OCI-LY7 (cell line): ENCODE results near the gene EYS.

Source experiments
- CTCF ChIP-seq: fragments of 200-600 bp; sonication (generic); conservative IDR thresholded peaks from 2 replicates; pipeline ENCODE4 v1.5.1; 2014; ENCODE audit warnings: mild to moderate bottlenecking, antibody characterized with exemption, low read length, moderate library complexity, mixed read lengths
- EZH2phosphoT487 ChIP-seq: fragments of 200-600 bp; sonication (generic); IDR thresholded peaks from 2 replicates; pipeline ENCODE4 v1.6.1; 2018; ENCODE audit warnings: low read depth, borderline replicate concordance, mild to moderate bottlenecking, mixed run types, antibody characterized with exemption, low read length, moderate library complexity, mixed read lengths

- no peak for TF ChIP-seq CTCF
- no peak for TF ChIP-seq EZH2phosphoT487
Observed at GRCh38 chr6:64723327-64724058, 983.5 kb downstream of the EYS start.
